K562 (cell line): ENCODE measurements around the gene FGGY. TPM values are rescaled to one million over a fixed set of nuclear protein-coding genes. Genes with fewer than 3 reads are reported as not detected.

Experiments used
- ATAC-seq: fragments of 200-7000 bp; cut with Tn5 transposase; 3 replicates; pipeline ENCODE4 v1.9.1; 2020; ENCODE audit warnings: moderate library complexity
- BruUV-seq: library from RNA; stranded (reverse); fragments of 400-500 nt; replicated peaks from 2 replicates; lab custom pipeline; 2021; lab: Mats Ljungman, UMichigan
- CTCF ChIA-PET: fragments of 300-600 bp; formaldehyde crosslinking; extraction: SDS; loops from one replicate; lab custom pipeline; 2021; ENCODE audit warnings: low intra/inter-chr PET ratio; lab: Yijun Ruan, JAX
- POLR2A ChIA-PET: fragments of 300-600, 350-650 bp; sonication (Branson Sonifier 250); formaldehyde crosslinking; extraction: SDS; loops from one replicate; lab custom pipeline; 2021; ENCODE audit warnings: antibody characterized with exemption, inconsistent platforms; lab: Yijun Ruan, JAX
- DNase-seq, 4 experiments: peaks; one replicate each; pipeline versions ENCODE4 v3.0.0 to v3.0.0-alpha.2; 2011 to 2018; ENCODE audit warnings: low spot score in 3 of 4, mixed read lengths in 3 of 4; ENCODE audit errors: extremely low read depth in 1 of 4
- FAIRE-seq: peaks from 2 replicates; lab custom pipeline; 2011; peaks lifted over from hg19 to GRCh38; lab: Jason Lieb, UNC
- H2AFZ ChIP-seq: 2 replicates; pipeline ENCODE4 v1.6.0; 2011; ENCODE audit warnings: low read depth, low read length, control low read depth, inconsistent platforms
- H3K27ac ChIP-seq: fragments of 200-600 bp; 3 replicates; pipeline ENCODE4 v1.8.0; 2011; ENCODE audit warnings: low read depth, mild to moderate bottlenecking, control low read depth, inconsistent platforms, low read length, moderate library complexity, mixed read lengths; ENCODE audit errors: extremely low read depth
- H3K27me3 ChIP-seq, 2 experiments: fragments of 300-600 bp in 1 of 2; 2 replicates in 1 of 2; 3 replicates in 1 of 2; pipeline versions ENCODE4 v1.6.0 to v1.8.0; 2011; ENCODE audit warnings: inconsistent platforms in 2 of 2, low read length in 2 of 2, mild to moderate bottlenecking in 1 of 2, mixed read lengths in 1 of 2, moderate library complexity in 1 of 2; ENCODE audit not compliant: control insufficient read depth in 2 of 2, insufficient read depth in 2 of 2
- H3K36me3 ChIP-seq: fragments of 300-600 bp; 3 replicates; pipeline ENCODE4 v1.8.0; 2011; ENCODE audit warnings: mild to moderate bottlenecking, low read length, inconsistent platforms; ENCODE audit not compliant: control insufficient read depth, insufficient read depth
- H3K4me1 ChIP-seq, 2 experiments: fragments of 200-600 bp in 1 of 2; replicated peaks in 1 of 2; 2 replicates in 1 of 2; 3 replicates in 1 of 2; pipeline versions ENCODE4 v1.5.1 to v1.8.0; 2011; ENCODE audit warnings: inconsistent platforms in 2 of 2, low read length in 2 of 2, mild to moderate bottlenecking in 1 of 2, mixed read lengths in 1 of 2, moderate library complexity in 1 of 2; ENCODE audit not compliant: control insufficient read depth in 2 of 2, insufficient read depth in 2 of 2
- H3K4me2 ChIP-seq: 2 replicates; pipeline ENCODE4 v1.6.1; 2011; ENCODE audit warnings: low read length, control low read depth, inconsistent platforms, mixed read lengths; ENCODE audit not compliant: insufficient read depth
- H3K4me3 ChIP-seq: fragments of 200-600 bp; sonication (generic), shearing (Covaris generic); 2 replicates; pipeline ENCODE4 v1.5.1; 2016; ENCODE audit warnings: control low read depth, inconsistent platforms
- H3K79me2 ChIP-seq: fragments of 200-600 bp; 3 replicates; pipeline ENCODE4 v1.8.0; 2011; ENCODE audit warnings: low read length, inconsistent platforms; ENCODE audit not compliant: control insufficient read depth, insufficient read depth
- H3K9ac ChIP-seq, 2 experiments: 2 replicates each; pipeline versions ENCODE4 v1.6.0 to v1.6.1; 2011; ENCODE audit warnings: low read depth in 2 of 2, low read length in 2 of 2, control low read depth in 1 of 2, inconsistent platforms in 1 of 2, mild to moderate bottlenecking in 1 of 2, mixed read lengths in 1 of 2; ENCODE audit not compliant: insufficient read depth in 1 of 2
- H3K9me1 ChIP-seq: one replicate; pipeline ENCODE4 v1.6.0; 2011; ENCODE audit warnings: inconsistent platforms, mild to moderate bottlenecking, low read length, moderate library complexity; ENCODE audit not compliant: control insufficient read depth, insufficient read depth
- H3K9me3 ChIP-seq: replicated peaks from 2 replicates; pipeline ENCODE4 v1.5.1; 2011; ENCODE audit warnings: low read depth, low read length, inconsistent platforms; ENCODE audit not compliant: control insufficient read depth, insufficient read depth
- H4K20me1 ChIP-seq: replicated peaks from 2 replicates; pipeline ENCODE4 v1.6.1; 2011; ENCODE audit warnings: low read length, inconsistent platforms, mixed read lengths; ENCODE audit not compliant: control insufficient read depth, insufficient read depth
- BHLHE40 ChIP-seq: IDR thresholded peaks from 2 replicates; pipeline ENCODE4 v1.6.1; 2011; ENCODE audit warnings: low read length, improper control_type of control experiment
- FOS ChIP-seq: IDR thresholded peaks from 3 replicates; pipeline ENCODE4 v1.6.1; 2011; ENCODE audit not compliant: insufficient read length; ENCODE audit errors: extremely low read depth
- REST ChIP-seq, 2 experiments: fragments of 450-650 bp; formaldehyde crosslinking in 1 of 2; IDR thresholded peaks; 2 replicates each; pipeline versions ENCODE4 v1.4.0 to v1.6.1; 2014 to 2020; ENCODE audit warnings: mild to moderate bottlenecking in 2 of 2, borderline replicate concordance in 1 of 2, low read depth in 1 of 2
- ZNF124 ChIP-seq: sonication (generic); formaldehyde crosslinking; IDR thresholded peaks from 2 replicates; pipeline ENCODE4 v1.8.1; 2022; ENCODE audit warnings: missing genetic modification reagents
- ZNF584 ChIP-seq: fragments of 200-800 bp; sonication (Bioruptor generic); IDR thresholded peaks from 2 replicates; pipeline ENCODE4 v1.6.1; 2016; ENCODE audit warnings: low read depth, mild to moderate bottlenecking, missing genetic modification characterization, missing compliant biosample characterization
- ZNF740 ChIP-seq, 3 experiments: fragments of 200-800 bp in 1 of 3; sonication (Bioruptor generic) in 1 of 3; sonication (generic) in 1 of 3; formaldehyde crosslinking in 1 of 3; IDR thresholded peaks; 2 replicates each; pipeline versions ENCODE4 v1.6.1 to v1.8.0; 2016 to 2022; ENCODE audit warnings: mild to moderate bottlenecking in 2 of 3, missing compliant biosample characterization in 2 of 3, missing genetic modification characterization in 2 of 3, missing genetic modification reagents in 1 of 3
- WGBS: fragments of 100-300 bp; shearing (Covaris generic); methylation state at CpG from one replicate; pipeline ENCODE4 v1.1.6; 2016; ENCODE audit warnings: low coverage, mixed read lengths; ENCODE audit not compliant: insufficient coverage; ENCODE audit errors: missing lambda C conversion rate; 5-methylcytosine and 5-hydroxymethylcytosine counted together
- in situ Hi-C: fragments of 300-500 bp; cut with MboI; formaldehyde crosslinking; loops from 4 replicates; pipeline ENCODE4 v1.15.0; 2018; ENCODE audit warnings: inconsistent platforms, mixed read lengths
- intact Hi-C: fragments of 100-400 bp; cut with micrococcal nuclease; formaldehyde crosslinking; loops from 2 replicates; pipeline ENCODE4 v1.14.2; 2022
- polyA plus RNA-seq, 8 experiments: library from polyadenylated mRNA; depleted of rRNA in 4 of 8; stranded (reverse) in 5 of 8; unstranded in 3 of 8; fragments of >200 nt; fragmentation: Nextera tagmentation in 2 of 8; fragmentation: Illumina TruSeq in 1 of 8; extraction: Ambion mirVana in 2 of 8; extraction: Trizol in 1 of 8; gene quantifications; 2 replicates each; pipeline versions ENCODE4 v1.2.1 to v1.2.3, GENCODE V29; 2011 to 2014; ENCODE audit warnings: inconsistent platforms in 1 of 8, missing spikeins in 1 of 8
- total RNA-seq, 7 experiments: library from RNA; depleted of rRNA in 6 of 7; stranded (reverse); fragments of >200 nt in 6 of 7; fragmentation: Illumina TruSeq in 2 of 7; extraction: Trizol in 2 of 7; gene quantifications; 2 replicates each; pipeline versions ENCODE4 v1.2.1 to v1.2.3, GENCODE V29; 2011 to 2021; ENCODE audit warnings: low replicate concordance in 1 of 7
- TF ChIP-seq, protein P1 (sequence below): fragments of 250-450 bp; sonication (Bioruptor Pico); IDR thresholded peaks from 2 replicates; pipeline ENCODE4 v1.8.0; 2021; ENCODE audit warnings: moderate library complexity, mild to moderate bottlenecking, inconsistent platforms
- TF ChIP-seq, protein P2 (sequence below), 2 experiments: IDR thresholded peaks; 2 replicates each; pipeline ENCODE4 v1.6.1; 2011; ENCODE audit warnings: borderline replicate concordance in 1 of 2, control low read depth in 1 of 2, low read depth in 1 of 2, low read length in 1 of 2, mild to moderate bottlenecking in 1 of 2, mixed read lengths in 1 of 2, moderate library complexity in 1 of 2; ENCODE audit not compliant: insufficient read depth in 1 of 2, insufficient read length in 1 of 2, poor library complexity in 1 of 2, severe bottlenecking in 1 of 2; ENCODE audit errors: extremely low read depth in 1 of 2

FGGY gene
- total and polyA plus RNA-seq, 9 of the 15 experiments (the other 6 are each of a cell fraction or from before 2014, with no cell fraction given): 9.7 to 19.2 (median 12.6) TPM

GRCh38 chr1:59574085-59574484, 277.2 kb downstream of the FGGY start:
- ChIA-PET POLR2A (no interaction called here), CTCF (no interaction called here)
- Histone ChIP-seq H3K9me3 (no peaks in the 10 kb centered on the region; the same call in 1 of the 2 replicates), H3K4me2 (no peak overlapping the region), H3K79me2 (no peaks in the 10 kb centered on the region), H3K36me3 (no peaks in the 10 kb centered on the region), H4K20me1 (no peaks in the 10 kb centered on the region), H3K4me1 (no peaks in the 10 kb centered on the region), H3K4me3 (no peak overlapping the region), H3K9ac (no peak overlapping the region), H3K9me1 (no peaks in the 10 kb centered on the region), H2AFZ (no peak overlapping the region), H3K27ac (no peak overlapping the region), H3K27me3 (no peaks in the 10 kb centered on the region)
- in situ Hi-C loops (no loop called here), intact Hi-C loops (no loop called here)
- BruUV-seq: no TSS peak
- 19% methylated on average over 2 of the region's 2 CpGs for WGBS
- DNase-seq (no peak), ATAC-seq (no peak), FAIRE-seq (no peak)
- TF ChIP-seq ZNF124 (no peak), FOS (no peak), BHLHE40 (no peak), ZNF584 (CRISPR knock-in tag) (no peak), ZNF740 (CRISPR knock-in tag; IDR thresholded peaks at IDR 0.05) (no peak), ZNF740 (tag; IDR thresholded peaks at IDR 0.05) (no peak), REST (IDR thresholded peaks at IDR 0.05; ENCODE audit: borderline replicate concordance) (no peak), REST (CRISPR knock-in tag; IDR thresholded peaks at IDR 0.05; ENCODE audit: low read depth) (no peak)
- TF ChIP-seq, protein P1, sequence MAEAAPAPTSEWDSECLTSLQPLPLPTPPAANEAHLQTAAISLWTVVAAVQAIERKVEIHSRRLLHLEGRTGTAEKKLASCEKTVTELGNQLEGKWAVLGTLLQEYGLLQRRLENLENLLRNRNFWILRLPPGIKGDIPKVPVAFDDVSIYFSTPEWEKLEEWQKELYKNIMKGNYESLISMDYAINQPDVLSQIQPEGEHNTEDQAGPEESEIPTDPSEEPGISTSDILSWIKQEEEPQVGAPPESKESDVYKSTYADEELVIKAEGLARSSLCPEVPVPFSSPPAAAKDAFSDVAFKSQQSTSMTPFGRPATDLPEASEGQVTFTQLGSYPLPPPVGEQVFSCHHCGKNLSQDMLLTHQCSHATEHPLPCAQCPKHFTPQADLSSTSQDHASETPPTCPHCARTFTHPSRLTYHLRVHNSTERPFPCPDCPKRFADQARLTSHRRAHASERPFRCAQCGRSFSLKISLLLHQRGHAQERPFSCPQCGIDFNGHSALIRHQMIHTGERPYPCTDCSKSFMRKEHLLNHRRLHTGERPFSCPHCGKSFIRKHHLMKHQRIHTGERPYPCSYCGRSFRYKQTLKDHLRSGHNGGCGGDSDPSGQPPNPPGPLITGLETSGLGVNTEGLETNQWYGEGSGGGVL (CRISPR knock-in tag): no peak
- TF ChIP-seq, protein P2, sequence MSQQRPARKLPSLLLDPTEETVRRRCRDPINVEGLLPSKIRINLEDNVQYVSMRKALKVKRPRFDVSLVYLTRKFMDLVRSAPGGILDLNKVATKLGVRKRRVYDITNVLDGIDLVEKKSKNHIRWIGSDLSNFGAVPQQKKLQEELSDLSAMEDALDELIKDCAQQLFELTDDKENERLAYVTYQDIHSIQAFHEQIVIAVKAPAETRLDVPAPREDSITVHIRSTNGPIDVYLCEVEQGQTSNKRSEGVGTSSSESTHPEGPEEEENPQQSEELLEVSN (IDR thresholded peaks at IDR 0.05; ENCODE audit: borderline replicate concordance in 1 of 2, extremely low read depth in 1 of 2, insufficient read depth in 1 of 2, insufficient read length in 1 of 2, low read depth in 1 of 2, low read length in 1 of 2, poor library complexity in 1 of 2, severe bottlenecking in 1 of 2): no peak
